Activated T-cell treated with anti-CD3 and anti-CD28 coated beads for 1 hour (primary cell): ENCODE data around the gene ABCG2.

Experiments
- DNase-seq: peaks from one replicate; pipeline ENCODE4 v3.0.0-alpha.2; 2020; ENCODE audit warnings: low read depth

Gene ABCG2

GRCh38 chr4:88063634-88064296, 94.7 kb downstream of the ABCG2 start:
- DNase-seq: no peak

GRCh38 chr4:88062843-88063242, 95.6 kb downstream of the ABCG2 start:
- DNase-seq: no peak

- no peak for DNase-seq
Measured at GRCh38 chr4:88062311-88062710, 96.1 kb downstream of the ABCG2 start.

DNA sequence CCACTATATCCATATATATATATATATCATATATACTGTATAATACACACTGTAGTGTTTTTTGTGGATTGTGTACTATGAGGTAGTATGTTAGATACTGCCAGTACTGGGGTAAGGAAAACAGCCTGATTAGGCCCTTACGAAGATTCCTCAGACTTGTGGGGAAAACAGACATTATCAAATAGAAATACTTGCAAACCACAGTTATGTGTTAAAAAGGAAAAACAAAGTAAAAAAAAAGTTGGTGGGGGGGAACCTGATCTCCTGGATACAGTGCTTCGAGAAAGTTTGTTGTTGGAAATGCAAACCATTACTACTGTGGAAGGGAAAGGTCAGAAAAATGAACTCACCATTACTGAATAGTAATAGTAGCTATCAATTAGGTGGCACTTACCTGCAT, 98.0 kb downstream of the ABCG2 start:
- DNase-seq: no peak

DNA sequence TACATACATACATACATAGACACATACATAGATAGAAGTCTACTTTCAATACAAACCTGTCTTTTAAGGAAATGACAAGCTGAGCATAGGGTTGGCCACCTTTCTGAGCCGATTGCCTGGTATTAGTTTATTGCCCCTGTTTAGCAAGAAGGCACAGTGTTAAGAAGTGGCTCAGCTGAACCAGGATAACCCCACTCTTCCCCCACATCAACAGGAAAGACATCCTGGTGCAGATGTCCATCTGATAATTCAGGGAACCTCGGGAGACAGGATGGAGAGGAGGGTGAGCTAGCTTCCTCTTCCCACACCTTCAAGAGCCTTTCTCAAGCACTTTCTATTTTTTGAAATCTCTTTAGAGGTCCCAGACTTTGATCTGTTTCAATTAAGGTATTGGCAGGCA, 98.7 kb downstream of the ABCG2 start:
- DNase-seq: no peak

DNA sequence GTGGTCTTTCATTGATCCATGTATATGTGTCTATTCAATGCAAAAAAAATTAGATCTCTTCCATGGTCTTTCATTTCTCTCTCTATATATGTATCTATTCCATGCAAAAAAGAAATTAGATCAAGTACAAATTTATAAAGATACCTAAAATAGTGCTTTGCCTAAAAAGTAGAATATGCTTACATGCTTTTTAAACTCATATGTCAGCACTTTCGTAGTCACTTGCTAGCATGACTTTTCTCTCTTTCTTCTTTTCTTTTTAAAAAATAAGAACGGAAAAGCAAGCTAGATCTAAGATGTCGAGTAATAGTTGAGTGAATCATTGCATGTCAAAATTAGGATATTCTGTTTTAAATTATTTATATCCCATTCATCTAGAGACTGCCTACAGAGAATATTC, 100.1 kb downstream of the ABCG2 start:
- no peak for DNase-seq

DNA sequence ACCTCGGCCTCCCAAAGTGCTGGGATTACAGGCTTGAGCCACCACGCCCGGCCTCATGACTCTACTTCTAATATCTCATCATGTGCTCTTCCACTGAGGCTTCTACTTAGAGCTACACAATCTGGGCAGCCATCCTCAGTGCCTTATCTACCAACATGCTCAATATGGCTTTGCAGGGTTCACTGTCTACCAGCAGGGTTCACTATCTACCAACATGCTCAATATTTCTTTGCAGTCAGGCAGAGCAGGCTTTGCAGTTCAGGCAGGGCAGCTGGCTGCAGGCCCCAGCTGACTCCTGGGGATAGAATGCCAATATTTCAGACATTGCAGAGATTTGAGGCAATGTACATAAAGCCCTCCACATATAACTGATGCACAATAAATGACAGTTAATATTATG, 103.5 kb downstream of the ABCG2 start:
- DNase-seq: no peak

- DNase-seq: no peak
Measured at GRCh38 chr4:88054229-88054628, 104.2 kb downstream of the ABCG2 start.

GRCh38 chr4:88045021-88045420, 113.4 kb downstream of the ABCG2 start:
- no peak for DNase-seq

GRCh38 chr4:88043586-88044340, 114.7 kb downstream of the ABCG2 start:
- no peak for DNase-seq

- no peak for DNase-seq
Measured at GRCh38 chr4:88043001-88043400, 115.4 kb downstream of the ABCG2 start.

GRCh38 chr4:88041626-88042025, 116.8 kb downstream of the ABCG2 start:
- DNase-seq: no peak

DNA sequence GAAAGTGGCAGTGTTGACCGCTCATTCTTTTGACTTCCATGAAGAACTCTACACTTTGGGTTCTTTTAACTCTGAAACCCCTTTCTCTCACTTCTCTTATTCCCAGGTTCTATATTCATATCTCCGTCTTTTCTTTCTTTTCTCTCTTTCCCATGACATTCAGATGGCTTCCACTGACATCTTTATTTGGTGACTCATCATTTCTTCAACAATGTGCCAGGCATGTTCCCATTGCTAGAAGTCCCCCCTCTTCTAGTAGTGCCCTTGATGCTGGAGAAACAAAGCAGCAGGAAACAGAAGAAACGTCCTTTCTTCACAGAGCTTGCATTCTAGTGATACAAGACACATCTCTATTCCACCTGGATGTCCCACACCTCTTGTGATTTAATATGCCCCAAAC, 117.7 kb downstream of the ABCG2 start:
- no peak for DNase-seq
